SK-N-SH (cell line): ENCODE measurements around the gene MED26.

Source experiments
- CHD2 ChIP-seq: fragments of 150-350 bp; IDR thresholded peaks from 2 replicates; pipeline ENCODE4 v1.6.1; 2018; ENCODE audit warnings: low read length; ENCODE audit not compliant: partially characterized antibody
- CTCF ChIP-seq: fragments of 200-600 bp; sonication (generic); IDR thresholded peaks from 2 replicates; pipeline ENCODE4 v1.6.1; 2017; ENCODE audit warnings: antibody characterized with exemption, mild to moderate bottlenecking, moderate library complexity
- EP300 ChIP-seq, 2 experiments: IDR thresholded peaks; 2 replicates each; pipeline versions ENCODE4 v1.4.0 to v1.6.1; 2012; ENCODE audit warnings: borderline replicate concordance in 1 of 2, low read depth in 1 of 2, low read length in 1 of 2
- EZH2phosphoT487 ChIP-seq: fragments of 200-600 bp; sonication (generic); IDR thresholded peaks from 2 replicates; pipeline ENCODE4 v1.6.1; 2017; ENCODE audit warnings: low read depth, mixed run types, mild to moderate bottlenecking, antibody characterized with exemption, moderate library complexity, borderline replicate concordance
- MAX ChIP-seq: IDR thresholded peaks from 2 replicates; pipeline ENCODE4 v1.4.0; 2012; ENCODE audit warnings: low read depth
- MXI1 ChIP-seq: IDR thresholded peaks from 2 replicates; pipeline ENCODE4 v1.6.1; 2012; ENCODE audit warnings: mild to moderate bottlenecking, low read depth, low read length, improper control_type of control experiment
- NFIC ChIP-seq: IDR thresholded peaks from 2 replicates; pipeline ENCODE4 v1.4.0; 2012; ENCODE audit warnings: borderline replicate concordance
- NRF1 ChIP-seq: IDR thresholded peaks from 2 replicates; pipeline ENCODE4 v1.6.1; 2012; ENCODE audit warnings: low read depth, mild to moderate bottlenecking, low read length
- RCOR1 ChIP-seq: fragments of 150-350 bp; IDR thresholded peaks from 2 replicates; pipeline ENCODE4 v1.6.1; 2017; ENCODE audit warnings: antibody characterized with exemption, low read length
- YY1 ChIP-seq: IDR thresholded peaks from 2 replicates; pipeline ENCODE4 v1.4.0; 2012; ENCODE audit warnings: low read depth, mild to moderate bottlenecking
- TF ChIP-seq, protein P1 (sequence below): IDR thresholded peaks from 2 replicates; pipeline ENCODE4 v1.6.1; 2012; ENCODE audit warnings: mild to moderate bottlenecking, low read depth, low read length, moderate library complexity

- TF ChIP-seq CTCF (no peak), MXI1 (no peak), MAX (no peak), EZH2phosphoT487 (no peak), NFIC (no peak), YY1 (no peak), NRF1 (no peak), RCOR1 (no peak), EP300 (IDR thresholded peaks at IDR 0.05; ENCODE audit: borderline replicate concordance in 1 of 2, low read depth in 1 of 2, low read length in 1 of 2) (no peak), CHD2 (no peak)
- TF ChIP-seq, protein P1, sequence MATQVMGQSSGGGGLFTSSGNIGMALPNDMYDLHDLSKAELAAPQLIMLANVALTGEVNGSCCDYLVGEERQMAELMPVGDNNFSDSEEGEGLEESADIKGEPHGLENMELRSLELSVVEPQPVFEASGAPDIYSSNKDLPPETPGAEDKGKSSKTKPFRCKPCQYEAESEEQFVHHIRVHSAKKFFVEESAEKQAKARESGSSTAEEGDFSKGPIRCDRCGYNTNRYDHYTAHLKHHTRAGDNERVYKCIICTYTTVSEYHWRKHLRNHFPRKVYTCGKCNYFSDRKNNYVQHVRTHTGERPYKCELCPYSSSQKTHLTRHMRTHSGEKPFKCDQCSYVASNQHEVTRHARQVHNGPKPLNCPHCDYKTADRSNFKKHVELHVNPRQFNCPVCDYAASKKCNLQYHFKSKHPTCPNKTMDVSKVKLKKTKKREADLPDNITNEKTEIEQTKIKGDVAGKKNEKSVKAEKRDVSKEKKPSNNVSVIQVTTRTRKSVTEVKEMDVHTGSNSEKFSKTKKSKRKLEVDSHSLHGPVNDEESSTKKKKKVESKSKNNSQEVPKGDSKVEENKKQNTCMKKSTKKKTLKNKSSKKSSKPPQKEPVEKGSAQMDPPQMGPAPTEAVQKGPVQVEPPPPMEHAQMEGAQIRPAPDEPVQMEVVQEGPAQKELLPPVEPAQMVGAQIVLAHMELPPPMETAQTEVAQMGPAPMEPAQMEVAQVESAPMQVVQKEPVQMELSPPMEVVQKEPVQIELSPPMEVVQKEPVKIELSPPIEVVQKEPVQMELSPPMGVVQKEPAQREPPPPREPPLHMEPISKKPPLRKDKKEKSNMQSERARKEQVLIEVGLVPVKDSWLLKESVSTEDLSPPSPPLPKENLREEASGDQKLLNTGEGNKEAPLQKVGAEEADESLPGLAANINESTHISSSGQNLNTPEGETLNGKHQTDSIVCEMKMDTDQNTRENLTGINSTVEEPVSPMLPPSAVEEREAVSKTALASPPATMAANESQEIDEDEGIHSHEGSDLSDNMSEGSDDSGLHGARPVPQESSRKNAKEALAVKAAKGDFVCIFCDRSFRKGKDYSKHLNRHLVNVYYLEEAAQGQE: no peak
These were observed 12.9 kb upstream of the MED26 start for GRCh38 chr19:16640951-16641350.
